Measurements from ENCODE around the gene RHOT2. TPM values are rescaled to one million over a fixed set of nuclear protein-coding genes. Genes with fewer than 3 reads are reported as not detected.

The RHOT2 gene
- total and polyA plus RNA-seq, 7 donors: 35.3 to 159 (median 52.9) TPM

DNA sequence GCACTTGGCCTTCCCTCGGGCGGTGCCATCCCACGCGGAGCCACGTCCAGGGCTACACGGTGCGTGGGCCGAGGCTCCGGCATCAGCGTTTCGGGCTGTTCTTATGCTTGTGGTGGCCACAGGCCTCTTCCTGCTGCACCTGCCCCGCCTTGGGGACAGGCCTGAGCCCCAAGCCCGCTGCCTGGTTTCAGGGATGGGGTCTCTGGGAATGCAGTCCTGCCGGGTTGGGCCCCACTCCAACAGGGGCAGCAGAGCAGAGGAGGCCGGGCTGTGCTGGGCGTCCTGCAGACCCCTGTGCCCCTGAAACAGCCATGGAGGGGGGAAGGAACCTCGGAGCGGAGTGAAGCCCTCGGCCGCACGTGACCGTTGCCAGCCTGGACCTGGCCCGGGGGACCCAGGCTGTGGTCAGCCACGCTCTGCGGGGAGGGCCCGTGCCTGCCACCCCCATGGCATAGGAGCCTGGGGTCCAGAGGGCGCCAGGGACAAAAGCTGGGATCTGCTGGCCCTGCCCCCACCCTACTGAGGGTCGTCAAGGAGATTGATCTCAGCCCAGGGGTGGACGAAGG is 37.6 kb upstream of the RHOT2 start:
- Histone ChIP-seq H3K27ac (peak overlapping the region in 1 of 4 donors; percentile 2), H3K9me3 (no peaks in the 10 kb centered on the region), H3K27me3 (peaks cover 0 to 13% (median 0%) of the 10 kb centered on the region in 3 donors), H3K4me3 (no peak overlapping the region), H3K36me3 (peaks cover 0 to 41% (median 22%) of the 10 kb centered on the region in 4 donors), H3K4me1 (peaks cover 0 to 49% (median 38%) of the 10 kb centered on the region in 4 donors)
- whole genome bisulfite sequencing, 2 donors: 40 to 55% methylated on average over 29 of the region's 29 CpGs
- intact Hi-C loops (cut with DNase I): no loop called here
- TF ChIP-seq POLR2AphosphoS5 (IDR thresholded peaks at IDR 0.05): no peak
- TF ChIP-seq POLR2A (IDR thresholded peaks at IDR 0.05): no peak
- TF ChIP-seq EP300 (IDR thresholded peaks at IDR 0.05): no peak
- TF ChIP-seq, protein P1, sequence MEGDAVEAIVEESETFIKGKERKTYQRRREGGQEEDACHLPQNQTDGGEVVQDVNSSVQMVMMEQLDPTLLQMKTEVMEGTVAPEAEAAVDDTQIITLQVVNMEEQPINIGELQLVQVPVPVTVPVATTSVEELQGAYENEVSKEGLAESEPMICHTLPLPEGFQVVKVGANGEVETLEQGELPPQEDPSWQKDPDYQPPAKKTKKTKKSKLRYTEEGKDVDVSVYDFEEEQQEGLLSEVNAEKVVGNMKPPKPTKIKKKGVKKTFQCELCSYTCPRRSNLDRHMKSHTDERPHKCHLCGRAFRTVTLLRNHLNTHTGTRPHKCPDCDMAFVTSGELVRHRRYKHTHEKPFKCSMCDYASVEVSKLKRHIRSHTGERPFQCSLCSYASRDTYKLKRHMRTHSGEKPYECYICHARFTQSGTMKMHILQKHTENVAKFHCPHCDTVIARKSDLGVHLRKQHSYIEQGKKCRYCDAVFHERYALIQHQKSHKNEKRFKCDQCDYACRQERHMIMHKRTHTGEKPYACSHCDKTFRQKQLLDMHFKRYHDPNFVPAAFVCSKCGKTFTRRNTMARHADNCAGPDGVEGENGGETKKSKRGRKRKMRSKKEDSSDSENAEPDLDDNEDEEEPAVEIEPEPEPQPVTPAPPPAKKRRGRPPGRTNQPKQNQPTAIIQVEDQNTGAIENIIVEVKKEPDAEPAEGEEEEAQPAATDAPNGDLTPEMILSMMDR (IDR thresholded peaks at IDR 0.05): no peak
- DNase-seq: no peak

DNA sequence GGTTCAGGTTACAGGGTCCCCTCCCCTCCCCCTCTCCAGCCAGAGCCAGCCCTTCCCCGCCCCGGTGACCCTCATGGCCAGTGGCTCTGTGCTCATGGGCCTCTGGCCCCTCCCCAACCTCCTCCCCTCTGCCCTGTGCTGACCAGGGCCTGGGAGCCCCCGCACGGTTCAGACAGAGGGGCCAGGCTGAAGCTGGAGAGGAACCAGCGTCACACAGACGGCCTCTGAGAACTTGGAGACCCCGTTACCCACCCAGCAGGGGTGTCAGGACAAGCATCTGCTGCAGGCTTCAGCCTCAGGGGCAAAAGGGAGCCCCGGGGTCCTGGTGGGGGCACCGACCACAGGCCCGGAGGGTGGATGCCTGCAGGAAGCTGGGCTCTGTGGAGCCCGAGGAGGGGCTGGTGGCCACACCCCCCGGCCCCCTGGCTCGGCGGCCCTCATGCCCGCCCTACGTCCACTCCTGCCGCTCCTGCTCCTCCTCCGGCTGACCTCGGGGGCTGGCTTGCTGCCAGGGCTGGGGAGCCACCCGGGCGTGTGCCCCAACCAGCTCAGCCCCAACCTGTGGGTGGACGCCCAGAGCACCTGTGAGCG is 37.0 kb upstream of the RHOT2 start, which contains the start of gene WFIKKN1:
TSS of gene WFIKKN1 (plus strand) at position 171 of the 591 bp plus-strand sequence. CDS start at position 440, 269 bp downstream.
- peak within 1 kb of the TSS in 1 of 4 donors; percentile 2 for H3K27ac ChIP-seq
- H3K36me3 ChIP-seq: peaks cover 0 to 41% (median 19%) of the 10 kb centered on the region in 4 donors
- TF ChIP-seq POLR2A (IDR thresholded peaks at IDR 0.05) (no peak), EP300 (IDR thresholded peaks at IDR 0.05) (no peak), POLR2AphosphoS5 (IDR thresholded peaks at IDR 0.05) (no peak)
- TF ChIP-seq, protein P1 (IDR thresholded peaks at IDR 0.05): no peak
- peaks cover 0 to 55% (median 44%) of the 10 kb centered on the region in 4 donors for H3K4me1 ChIP-seq
- no peaks in the 10 kb centered on the region for H3K9me3 ChIP-seq
- DNase-seq: no peak
- WGBS, 2 donors: 4% methylated on average over 23 of the region's 23 CpGs
- H3K27me3 ChIP-seq: peaks cover 0 to 13% (median 0%) of the 10 kb centered on the region in 3 donors
- no peak within 1 kb of the TSS for H3K4me3 ChIP-seq
- intact Hi-C loops (cut with DNase I): no loop called here

DNA sequence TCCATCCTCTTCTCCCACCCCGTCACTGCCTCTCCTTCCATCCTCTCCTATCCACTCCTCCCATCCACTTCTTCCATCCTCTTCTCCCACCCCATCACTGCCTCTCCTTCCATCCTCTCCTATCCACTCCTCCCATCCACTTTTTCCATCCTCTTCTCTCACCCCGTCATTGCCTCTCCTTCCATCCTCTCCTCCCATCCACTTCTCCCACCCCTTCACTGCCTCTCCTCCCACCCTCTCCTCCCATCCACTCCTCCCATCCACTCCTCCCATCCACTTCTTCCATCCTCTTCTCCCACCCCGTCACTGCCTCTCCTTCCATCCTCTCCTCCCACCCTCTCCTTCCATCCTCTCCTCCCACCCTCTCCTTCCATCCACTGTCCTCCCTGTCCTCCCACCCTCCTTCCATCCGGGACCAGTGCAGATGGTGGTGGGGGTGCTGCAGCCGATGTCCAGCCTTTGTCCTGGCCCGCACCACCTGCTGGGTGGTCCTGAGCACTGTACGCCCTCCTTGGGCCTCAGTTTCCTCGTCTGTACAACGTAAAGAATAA is 36.0 kb upstream of the RHOT2 start:
- H3K9me3 ChIP-seq: no peaks in the 10 kb centered on the region
- H3K4me3 ChIP-seq: no peak overlapping the region
- 50 to 67% methylated on average over 9 of the region's 9 CpGs for WGBS, 2 donors
- TF ChIP-seq POLR2AphosphoS5 (IDR thresholded peaks at IDR 0.05): no peak
- TF ChIP-seq, protein P1 (IDR thresholded peaks at IDR 0.05): no peak
- peaks cover 0 to 35% (median 16%) of the 10 kb centered on the region in 4 donors for H3K36me3 ChIP-seq
- no peak overlapping the region for H3K27ac ChIP-seq
- H3K4me1 ChIP-seq: peaks cover 0 to 49% (median 40%) of the 10 kb centered on the region in 4 donors
- intact Hi-C loops (cut with DNase I): no loop called here
- DNase-seq: no peak
- H3K27me3 ChIP-seq: peaks cover 0 to 13% (median 0%) of the 10 kb centered on the region in 3 donors

DNA sequence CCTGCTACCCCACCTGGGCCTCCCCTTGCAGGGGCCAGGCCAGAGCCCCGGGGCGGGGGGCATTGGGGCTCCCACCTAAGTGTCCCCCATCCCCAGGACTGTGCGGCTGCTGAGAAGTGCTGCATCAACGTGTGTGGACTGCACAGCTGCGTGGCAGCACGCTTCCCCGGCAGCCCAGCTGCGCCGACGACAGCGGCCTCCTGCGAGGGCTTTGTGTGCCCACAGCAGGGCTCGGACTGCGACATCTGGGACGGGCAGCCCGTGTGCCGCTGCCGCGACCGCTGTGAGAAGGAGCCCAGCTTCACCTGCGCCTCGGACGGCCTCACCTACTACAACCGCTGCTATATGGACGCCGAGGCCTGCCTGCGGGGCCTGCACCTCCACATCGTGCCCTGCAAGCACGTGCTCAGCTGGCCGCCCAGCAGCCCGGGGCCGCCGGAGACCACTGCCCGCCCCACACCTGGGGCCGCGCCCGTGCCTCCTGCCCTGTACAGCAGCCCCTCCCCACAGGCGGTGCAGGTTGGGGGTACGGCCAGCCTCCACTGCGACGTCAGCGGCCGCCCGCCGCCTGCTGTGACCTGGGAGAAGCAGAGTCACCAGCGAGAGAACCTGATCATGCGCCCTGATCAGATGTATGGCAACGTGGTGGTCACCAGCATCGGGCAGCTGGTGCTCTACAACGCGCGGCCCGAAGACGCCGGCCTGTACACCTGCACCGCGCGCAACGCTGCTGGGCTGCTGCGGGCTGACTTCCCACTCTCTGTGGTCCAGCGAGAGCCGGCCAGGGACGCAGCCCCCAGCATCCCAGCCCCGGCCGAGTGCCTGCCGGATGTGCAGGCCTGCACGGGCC is 35.2 kb upstream of the RHOT2 start:
- TF ChIP-seq POLR2AphosphoS5 (IDR thresholded peaks at IDR 0.05): no peak
- TF ChIP-seq POLR2A (IDR thresholded peaks at IDR 0.05): no peak
- TF ChIP-seq, protein P1 (IDR thresholded peaks at IDR 0.05): no peak
- TF ChIP-seq EP300 (IDR thresholded peaks at IDR 0.05): no peak
- Histone ChIP-seq H3K9me3 (no peaks in the 10 kb centered on the region), H3K27me3 (peaks cover 0 to 13% (median 0%) of the 10 kb centered on the region in 3 donors), H3K4me1 (peaks cover 0 to 48% (median 40%) of the 10 kb centered on the region in 4 donors), H3K27ac (no peak overlapping the region), H3K36me3 (peaks cover 0 to 27% (median 14%) of the 10 kb centered on the region in 4 donors), H3K4me3 (no peak overlapping the region)
- WGBS, 2 donors: 94 to 96% methylated on average over 67 of the region's 67 CpGs
- no peak for DNase-seq
- intact Hi-C loops (cut with DNase I): no loop called here
